HG03025 (cell line): Measurements from ENCODE around the gene RHOBTB3.
"Not testable (repeated sequence)": the region's sequence is repeated elsewhere in the genome, so short reads cannot be mapped to it uniquely, and the experiment has no call there.

ENCODE experiments used
- ATAC-seq: cut with Tn5 transposase; IDR thresholded peaks from one replicate; pipeline ENCODE4 v1.9.1; 2021; ENCODE audit warnings: mild to moderate bottlenecking, moderate library complexity; ENCODE audit not compliant: unreplicated experiment, low FRiP score

Gene RHOBTB3

GRCh38 chr5:95813035-95813434 is 81.9 kb downstream of the RHOBTB3 start:
- not testable (repeated sequence) for ATAC-seq

- ATAC-seq: no peak
Measured at GRCh38 chr5:95815155-95815729, 84.1 kb downstream of the RHOBTB3 start.

GRCh38 chr5:95816341-95816740 is 85.2 kb downstream of the RHOBTB3 start:
- no peak for ATAC-seq

- ATAC-seq: no peak
Measured at GRCh38 chr5:95816776-95817175, 85.6 kb downstream of the RHOBTB3 start.

- no peak for ATAC-seq
Measured at GRCh38 chr5:95817430-95817829, 86.3 kb downstream of the RHOBTB3 start.

GRCh38 chr5:95818181-95819147 is 87.3 kb downstream of the RHOBTB3 start:
- no peak for ATAC-seq

- peak; percentile 39 for ATAC-seq
Measured at GRCh38 chr5:95821110-95822021, 90.2 kb downstream of the RHOBTB3 start.

- no peak for ATAC-seq
Measured at GRCh38 chr5:95822043-95822541, 91.0 kb downstream of the RHOBTB3 start.

- ATAC-seq: no peak
Measured at GRCh38 chr5:95822542-95823181, 91.5 kb downstream of the RHOBTB3 start, which contains the start of gene GLRX. Gene GLRX (minus strand): TSS chr5:95822726. CDS start chr5:95822662, 64 bp downstream.

- no peak for ATAC-seq
Measured at GRCh38 chr5:95823218-95823737, 92.1 kb downstream of the RHOBTB3 start.

- ATAC-seq: peak; percentile 39
Measured at GRCh38 chr5:95823738-95824609, 92.8 kb downstream of the RHOBTB3 start.

- no peak for ATAC-seq
Measured at GRCh38 chr5:95824747-95825146, 93.6 kb downstream of the RHOBTB3 start.

- no peak for ATAC-seq
Measured at GRCh38 chr5:95825495-95825894, 94.4 kb downstream of the RHOBTB3 start.

- ATAC-seq: no peak
Measured at GRCh38 chr5:95826949-95827891, 96.1 kb downstream of the RHOBTB3 start.

- no peak for ATAC-seq
Measured at GRCh38 chr5:95827892-95828246, 96.7 kb downstream of the RHOBTB3 start.

GRCh38 chr5:95830226-95830625 is 99.1 kb downstream of the RHOBTB3 start:
- no peak for ATAC-seq

- no peak for ATAC-seq
Measured at GRCh38 chr5:95832664-95833063, 101.5 kb downstream of the RHOBTB3 start.
